IMR-90 (cell line): ENCODE measurements around the gene LCE1D. TPM values are rescaled to one million over a fixed set of nuclear protein-coding genes. Genes with fewer than 3 reads are reported as not detected.

Experiments used
- ATAC-seq: fragments of 200-7000 bp; cut with Tn5 transposase; 2 replicates; pipeline ENCODE4 v1.9.1; 2020; ENCODE audit warnings: low read depth, mild to moderate bottlenecking, moderate library complexity
- BruUV-seq: library from RNA; stranded (reverse); fragments of 400-500 nt; replicated peaks from 2 replicates; lab custom pipeline; 2021; lab: Mats Ljungman, UMichigan
- CTCF ChIA-PET: fragments of 300-600 bp; formaldehyde crosslinking; extraction: SDS; loops from one replicate; lab custom pipeline; 2021; ENCODE audit warnings: antibody characterized with exemption; lab: Yijun Ruan, JAX
- POLR2A ChIA-PET: fragments of 300-600 bp; sonication (Branson Sonifier 250); formaldehyde crosslinking; loops from one replicate; lab custom pipeline; 2022; ENCODE audit warnings: antibody characterized with exemption; ENCODE audit not compliant: unreplicated experiment; lab: Charles Lee
- DNase-seq: peaks from one replicate; pipeline ENCODE4 v3.0.0; 2013
- H2AFZ ChIP-seq: replicated peaks from 2 replicates; pipeline ENCODE3; 2013; ENCODE audit warnings: low read length, mild to moderate bottlenecking; ENCODE audit not compliant: poor library complexity
- H2AK5ac ChIP-seq: 2 replicates; pipeline ENCODE4 v1.6.1; 2013; ENCODE audit warnings: low read depth, low read length, inconsistent platforms
- H2AK9ac ChIP-seq: replicated peaks from 2 replicates; pipeline ENCODE3; 2013; ENCODE audit warnings: mild to moderate bottlenecking, low read depth, low read length, moderate library complexity; ENCODE audit not compliant: poor library complexity
- H2BK120ac ChIP-seq: 2 replicates; pipeline ENCODE4 v1.6.1; 2013; ENCODE audit warnings: low read depth, low read length, inconsistent platforms
- H2BK15ac ChIP-seq: 3 replicates; pipeline ENCODE4 v1.6.1; 2013; ENCODE audit warnings: low read depth, low read length, inconsistent platforms
- H2BK20ac ChIP-seq: 2 replicates; pipeline ENCODE4 v1.6.1; 2013; ENCODE audit warnings: low read depth, mild to moderate bottlenecking, inconsistent platforms, low read length, moderate library complexity
- H2BK5ac ChIP-seq: 2 replicates; pipeline ENCODE4 v1.6.1; 2013; ENCODE audit warnings: mild to moderate bottlenecking, low read depth, low read length, inconsistent platforms; ENCODE audit not compliant: poor library complexity, severe bottlenecking
- H3K14ac ChIP-seq: replicated peaks from 2 replicates; pipeline ENCODE4 v1.6.1; 2013; ENCODE audit warnings: low read depth, low read length, inconsistent platforms
- H3K18ac ChIP-seq: 2 replicates; pipeline ENCODE4 v1.6.1; 2013; ENCODE audit warnings: low read depth, low read length, control low read depth
- H3K23ac ChIP-seq: 2 replicates; pipeline ENCODE4 v1.6.1; 2013; ENCODE audit warnings: low read depth, low read length, inconsistent platforms
- H3K27ac ChIP-seq: 2 replicates; pipeline ENCODE4 v1.5.1; 2013; ENCODE audit warnings: mild to moderate bottlenecking, control low read depth, low read length; ENCODE audit not compliant: insufficient read depth
- H3K27me3 ChIP-seq: 2 replicates; pipeline ENCODE4 v1.6.1; 2013; ENCODE audit warnings: low read length; ENCODE audit not compliant: control insufficient read depth, insufficient read depth
- H3K36me3 ChIP-seq: 2 replicates; pipeline ENCODE4 v1.6.1; 2013; ENCODE audit warnings: low read length, mixed read lengths; ENCODE audit not compliant: control insufficient read depth, insufficient read depth
- H3K4ac ChIP-seq: 2 replicates; pipeline ENCODE4 v1.6.1; 2013; ENCODE audit warnings: low read depth, low read length, inconsistent platforms
- H3K4me1 ChIP-seq: 2 replicates; pipeline ENCODE4 v1.6.1; 2013; ENCODE audit warnings: low read length, mixed read lengths; ENCODE audit not compliant: control insufficient read depth, insufficient read depth
- H3K4me2 ChIP-seq: 2 replicates; pipeline ENCODE4 v1.6.1; 2013; ENCODE audit warnings: low read depth, mild to moderate bottlenecking, control low read depth, low read length, moderate library complexity
- H3K4me3 ChIP-seq: 2 replicates; pipeline ENCODE4 v1.5.1; 2013; ENCODE audit warnings: low read depth, mild to moderate bottlenecking, control low read depth, low read length, moderate library complexity; ENCODE audit not compliant: insufficient read depth
- H3K56ac ChIP-seq: 2 replicates; pipeline ENCODE4 v1.6.1; 2013; ENCODE audit warnings: low read length, inconsistent platforms; ENCODE audit not compliant: insufficient read depth; ENCODE audit errors: extremely low read depth
- H3K79me1 ChIP-seq, 2 experiments: 2 replicates each; pipeline ENCODE4 v1.6.1; 2013; ENCODE audit warnings: low read length in 2 of 2, inconsistent platforms in 1 of 2, low read depth in 1 of 2
- H3K9ac ChIP-seq: 2 replicates; pipeline ENCODE4 v1.6.1; 2013; ENCODE audit warnings: low read depth, low read length, control low read depth
- H3K9me1 ChIP-seq: 2 replicates; pipeline ENCODE4 v1.6.1; 2013; ENCODE audit warnings: low read length, inconsistent platforms; ENCODE audit not compliant: insufficient read depth
- H3K9me3 ChIP-seq: 2 replicates; pipeline ENCODE4 v1.6.1; 2013; ENCODE audit warnings: low read length; ENCODE audit not compliant: control insufficient read depth, insufficient read depth
- H4K20me1 ChIP-seq: 2 replicates; pipeline ENCODE4 v1.6.1; 2013; ENCODE audit warnings: low read length, inconsistent platforms; ENCODE audit not compliant: insufficient read depth
- H4K5ac ChIP-seq: 2 replicates; pipeline ENCODE4 v1.6.1; 2013; ENCODE audit warnings: mild to moderate bottlenecking, low read depth, low read length, control low read depth
- H4K8ac ChIP-seq, 2 experiments: 2 replicates each; pipeline ENCODE4 v1.6.1; 2013; ENCODE audit warnings: low read depth in 2 of 2, low read length in 2 of 2, control low read depth in 1 of 2, inconsistent platforms in 1 of 2
- H4K91ac ChIP-seq: 2 replicates; pipeline ENCODE4 v1.6.1; 2013; ENCODE audit warnings: low read depth, low read length, inconsistent platforms; ENCODE audit not compliant: insufficient read depth
- BHLHE40 ChIP-seq: fragments of 150-350 bp; IDR thresholded peaks from 2 replicates; pipeline ENCODE4 v1.6.1; 2016; ENCODE audit warnings: mild to moderate bottlenecking, low read depth, low read length
- CEBPB ChIP-seq: IDR thresholded peaks from 2 replicates; pipeline ENCODE4 v1.6.1; 2012; ENCODE audit warnings: low read depth, low read length, improper control_type of control experiment
- CHD1 ChIP-seq: IDR thresholded peaks from 2 replicates; pipeline ENCODE4 v1.6.1; 2012; ENCODE audit warnings: low read depth, low read length, improper control_type of control experiment
- FOS ChIP-seq: fragments of 150-350 bp; IDR thresholded peaks from 2 replicates; pipeline ENCODE4 v1.6.1; 2016; ENCODE audit warnings: low read depth, low read length
- MAFK ChIP-seq: IDR thresholded peaks from 2 replicates; pipeline ENCODE4 v1.6.1; 2012; ENCODE audit warnings: low read depth, low read length, improper control_type of control experiment
- MAZ ChIP-seq: IDR thresholded peaks from 2 replicates; pipeline ENCODE4 v1.6.1; 2012; ENCODE audit warnings: low read depth, mild to moderate bottlenecking, low read length, improper control_type of control experiment, moderate library complexity, borderline replicate concordance
- MXI1 ChIP-seq: IDR thresholded peaks from 2 replicates; pipeline ENCODE4 v1.6.1; 2012; ENCODE audit warnings: low read depth, mild to moderate bottlenecking, low read length, moderate library complexity, borderline replicate concordance
- NFE2L2 ChIP-seq: fragments of 150-350 bp; IDR thresholded peaks from 2 replicates; pipeline ENCODE4 v1.6.1; 2016; ENCODE audit warnings: low read depth, mild to moderate bottlenecking, low read length
- POLR2A ChIP-seq: IDR thresholded peaks from 2 replicates; pipeline ENCODE4 v1.6.1; 2012; ENCODE audit warnings: mild to moderate bottlenecking, low read depth, low read length
- RAD21 ChIP-seq: IDR thresholded peaks from 2 replicates; pipeline ENCODE4 v1.6.1; 2012; ENCODE audit warnings: low read length, improper control_type of control experiment
- RCOR1 ChIP-seq: IDR thresholded peaks from 2 replicates; pipeline ENCODE4 v1.6.1; 2012; ENCODE audit warnings: mild to moderate bottlenecking, low read length, improper control_type of control experiment; ENCODE audit not compliant: insufficient replicate concordance
- RFX5 ChIP-seq: IDR thresholded peaks from 2 replicates; pipeline ENCODE4 v1.8.0; 2012; ENCODE audit warnings: low read depth, mild to moderate bottlenecking, low read length, moderate library complexity
- SMC3 ChIP-seq: fragments of 150-350 bp; IDR thresholded peaks from 2 replicates; pipeline ENCODE4 v1.6.1; 2016; ENCODE audit warnings: low read depth, mild to moderate bottlenecking, antibody characterized with exemption, low read length, moderate library complexity
- WGBS, 2 experiments: methylation state at CpG; one replicate each; pipeline versions ENCODE4 v1.1.5 to v1.1.7; 2013; ENCODE audit warnings: missing lambda C conversion rate in 2 of 2; ENCODE audit not compliant: insufficient read length in 1 of 2; ENCODE audit errors: extremely low coverage in 2 of 2; 5-methylcytosine and 5-hydroxymethylcytosine counted together
- dilution Hi-C: fragments of 300-500 bp; cut with HindIII; formaldehyde crosslinking; loops from one replicate; pipeline ENCODE4 v1.14.3; 2018; ENCODE audit warnings: low sequenced_read_pairs; ENCODE audit not compliant: unreplicated experiment
- in situ Hi-C: fragments of 300-500 bp; cut with MboI; formaldehyde crosslinking; loops from 3 replicates; pipeline ENCODE4 v1.14.3; 2019; ENCODE audit warnings: low sequenced_read_pairs, inconsistent platforms, mixed read lengths
- intact Hi-C: fragments of 100-400 bp; cut with micrococcal nuclease; formaldehyde crosslinking; loops from 2 replicates; pipeline ENCODE4 v1.10.0; 2022
- polyA plus RNA-seq, 3 experiments: library from polyadenylated mRNA; depleted of rRNA; stranded (reverse); fragments of >200 nt; gene quantifications; 2 replicates each; pipeline ENCODE4 v1.2.3, GENCODE V29; 2012; ENCODE audit warnings: low replicate concordance in 1 of 3
- total RNA-seq: library from RNA; depleted of rRNA; stranded (reverse); fragments of >200 nt; gene quantifications from 2 replicates; pipeline ENCODE4 v1.2.3, GENCODE V29; 2012
- TF ChIP-seq, protein P1 (sequence below): fragments of 150-350 bp; IDR thresholded peaks from 2 replicates; pipeline ENCODE4 v1.6.1; 2017; ENCODE audit warnings: mild to moderate bottlenecking, antibody characterized with exemption, low read length, low read depth
- TF ChIP-seq, protein P2 (sequence below): conservative IDR thresholded peaks from 2 replicates; pipeline ENCODE4 v1.5.1; 2012; ENCODE audit warnings: mild to moderate bottlenecking, low read depth, low read length, improper control_type of control experiment
- TF ChIP-seq, protein P3 (sequence below): fragments of 150-350 bp; IDR thresholded peaks from 2 replicates; pipeline ENCODE4 v1.6.1; 2016; ENCODE audit warnings: low read depth, mild to moderate bottlenecking, low read length, moderate library complexity, borderline replicate concordance

Gene LCE1D
- total and polyA plus RNA-seq, 2 of the 4 experiments (the other 2 are of a cell fraction), result not detected

DNA sequence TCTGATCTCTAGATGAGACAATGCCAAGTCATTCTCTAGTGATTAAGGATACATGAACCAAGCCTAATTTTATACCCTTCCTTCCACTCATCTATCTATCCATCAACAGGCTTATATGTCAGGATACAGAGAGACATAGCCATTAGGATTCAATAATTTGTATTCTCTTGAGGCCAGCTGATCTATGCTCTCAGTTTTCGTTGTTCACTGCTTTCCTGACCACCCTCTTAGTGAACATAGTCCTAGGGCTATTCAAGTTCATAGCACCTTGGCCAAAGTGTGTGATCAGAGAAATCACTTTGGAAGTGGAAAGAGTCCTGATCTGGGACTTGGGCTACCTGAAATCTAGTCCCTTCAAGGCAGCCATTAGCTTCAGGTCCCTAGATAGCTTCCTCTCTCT, 42.9 kb upstream of the LCE1D start:
- H3K9ac ChIP-seq, result no peak overlapping the region
- H3K4ac ChIP-seq, result no peak overlapping the region
- DNase-seq (no peak), ATAC-seq (no peak)
- ChIA-PET POLR2A (no interaction called here), CTCF (no interaction called here)
- TF ChIP-seq NFE2L2 (no peak), CHD1 (no peak), RCOR1 (no peak), FOS (no peak), SMC3 (no peak), BHLHE40 (no peak), MAZ (no peak), RAD21 (no peak), POLR2A (no peak), CEBPB (no peak), RFX5 (no peak), MXI1 (no peak), MAFK (no peak)
- TF ChIP-seq, protein P1, sequence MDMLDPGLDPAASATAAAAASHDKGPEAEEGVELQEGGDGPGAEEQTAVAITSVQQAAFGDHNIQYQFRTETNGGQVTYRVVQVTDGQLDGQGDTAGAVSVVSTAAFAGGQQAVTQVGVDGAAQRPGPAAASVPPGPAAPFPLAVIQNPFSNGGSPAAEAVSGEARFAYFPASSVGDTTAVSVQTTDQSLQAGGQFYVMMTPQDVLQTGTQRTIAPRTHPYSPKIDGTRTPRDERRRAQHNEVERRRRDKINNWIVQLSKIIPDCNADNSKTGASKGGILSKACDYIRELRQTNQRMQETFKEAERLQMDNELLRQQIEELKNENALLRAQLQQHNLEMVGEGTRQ, result no peak
- TF ChIP-seq, protein P2, sequence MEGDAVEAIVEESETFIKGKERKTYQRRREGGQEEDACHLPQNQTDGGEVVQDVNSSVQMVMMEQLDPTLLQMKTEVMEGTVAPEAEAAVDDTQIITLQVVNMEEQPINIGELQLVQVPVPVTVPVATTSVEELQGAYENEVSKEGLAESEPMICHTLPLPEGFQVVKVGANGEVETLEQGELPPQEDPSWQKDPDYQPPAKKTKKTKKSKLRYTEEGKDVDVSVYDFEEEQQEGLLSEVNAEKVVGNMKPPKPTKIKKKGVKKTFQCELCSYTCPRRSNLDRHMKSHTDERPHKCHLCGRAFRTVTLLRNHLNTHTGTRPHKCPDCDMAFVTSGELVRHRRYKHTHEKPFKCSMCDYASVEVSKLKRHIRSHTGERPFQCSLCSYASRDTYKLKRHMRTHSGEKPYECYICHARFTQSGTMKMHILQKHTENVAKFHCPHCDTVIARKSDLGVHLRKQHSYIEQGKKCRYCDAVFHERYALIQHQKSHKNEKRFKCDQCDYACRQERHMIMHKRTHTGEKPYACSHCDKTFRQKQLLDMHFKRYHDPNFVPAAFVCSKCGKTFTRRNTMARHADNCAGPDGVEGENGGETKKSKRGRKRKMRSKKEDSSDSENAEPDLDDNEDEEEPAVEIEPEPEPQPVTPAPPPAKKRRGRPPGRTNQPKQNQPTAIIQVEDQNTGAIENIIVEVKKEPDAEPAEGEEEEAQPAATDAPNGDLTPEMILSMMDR, result no peak
- TF ChIP-seq, protein P3, sequence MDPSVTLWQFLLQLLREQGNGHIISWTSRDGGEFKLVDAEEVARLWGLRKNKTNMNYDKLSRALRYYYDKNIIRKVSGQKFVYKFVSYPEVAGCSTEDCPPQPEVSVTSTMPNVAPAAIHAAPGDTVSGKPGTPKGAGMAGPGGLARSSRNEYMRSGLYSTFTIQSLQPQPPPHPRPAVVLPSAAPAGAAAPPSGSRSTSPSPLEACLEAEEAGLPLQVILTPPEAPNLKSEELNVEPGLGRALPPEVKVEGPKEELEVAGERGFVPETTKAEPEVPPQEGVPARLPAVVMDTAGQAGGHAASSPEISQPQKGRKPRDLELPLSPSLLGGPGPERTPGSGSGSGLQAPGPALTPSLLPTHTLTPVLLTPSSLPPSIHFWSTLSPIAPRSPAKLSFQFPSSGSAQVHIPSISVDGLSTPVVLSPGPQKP, result no peak
- no peak overlapping the region for H4K8ac ChIP-seq
- no CpG with 5 or more reads among the region's 1 CpG for WGBS, 2 experiments
- H3K14ac ChIP-seq, result no peak overlapping the region
- H4K5ac ChIP-seq, result no peak overlapping the region
- H3K56ac ChIP-seq, result no peak overlapping the region
- no peak overlapping the region for H3K4me2 ChIP-seq
- H3K4me1 ChIP-seq, result no peaks in the 10 kb centered on the region
- intact Hi-C loops (no loop called here), dilution Hi-C loops (no loop called here), in situ Hi-C loops (no loop called here)
- no peak overlapping the region for H3K18ac ChIP-seq
- H2BK5ac ChIP-seq, result no peak overlapping the region
- H3K79me1 ChIP-seq, result no peaks in the 10 kb centered on the region
- no peak overlapping the region for H4K91ac ChIP-seq
- no peak overlapping the region for H3K4me3 ChIP-seq
- H3K36me3 ChIP-seq, result no peaks in the 10 kb centered on the region
- H4K20me1 ChIP-seq, result no peaks in the 10 kb centered on the region
- H3K9me3 ChIP-seq, result no peaks in the 10 kb centered on the region
- no peak overlapping the region; the same call in 2 of the 3 replicates for H2BK15ac ChIP-seq
- no peak overlapping the region for H2AK9ac ChIP-seq
- H3K9me1 ChIP-seq, result no peaks in the 10 kb centered on the region
- no peak overlapping the region for H2BK20ac ChIP-seq
- no peak overlapping the region for H2BK120ac ChIP-seq
- H2AK5ac ChIP-seq, result no peak overlapping the region
- H2AFZ ChIP-seq, result no peak overlapping the region
- no peaks in the 10 kb centered on the region for H3K27me3 ChIP-seq
- no TSS peak for BruUV-seq
- no peak overlapping the region for H3K23ac ChIP-seq
- H3K27ac ChIP-seq, result no peak overlapping the region
